K562 treated with DMSO at 1 percent for 4 hours (cell line): ENCODE results near the gene PAQR6. TPM values are rescaled to one million over a fixed set of nuclear protein-coding genes. Genes with fewer than 3 reads are reported as not detected.

Experiments
- total RNA-seq: library from RNA; unstranded; fragments of 300-600 nt; gene quantifications from 2 replicates; pipeline ENCODE4 v1.2.3, GENCODE V29; 2022; ENCODE audit not compliant: insufficient read depth

Gene PAQR6
- total RNA-seq = 2.5 and 5.7 TPM in 2 replicates

GRCh38 chr1:156247460-156248322, at the start of gene PAQR6:
Gene PAQR6 (minus strand): TSS chr1:156248056. CDS start chr1:156246731, 1,325 bp downstream.

GRCh38 chr1:156295391-156295947, 47.6 kb upstream of the PAQR6 start, which contains the start of gene GLMP:
Gene GLMP (minus strand): TSS chr1:156295679. CDS start chr1:156295645, 34 bp downstream.

GRCh38 chr1:156284112-156284511, 36.3 kb upstream of the PAQR6 start, which contains the start of gene TMEM79:
Gene TMEM79 (plus strand): TSS chr1:156284325. CDS start chr1:156285227, 902 bp downstream.

GRCh38 chr1:156282479-156283222, 34.8 kb upstream of the PAQR6 start, which contains the start of gene SMG5:
Gene SMG5 (minus strand): TSS chr1:156282825. CDS start chr1:156282680, 145 bp downstream.

GRCh38 chr1:156241926-156242325, 5.9 kb downstream of the PAQR6 start, which contains the start of gene BGLAP:
Gene BGLAP (plus strand): TSS chr1:156242184. CDS start chr1:156242232, 48 bp downstream.

GRCh38 chr1:156212833-156213643, 34.8 kb downstream of the PAQR6 start, which contains the start of gene PMF1:
Gene PMF1 (plus strand): TSS chr1:156213007. CDS start chr1:156213016, 9 bp downstream.

GRCh38 chr1:156193488-156194299, 54.2 kb downstream of the PAQR6 start, which contains the start of gene SLC25A44:
Gene SLC25A44 (plus strand): TSS chr1:156194104. CDS start chr1:156199848, 5,744 bp downstream.

Other genes with a start within 250 kb of the PAQR6 start
- gene SSR2, start 227.1 kb downstream of the PAQR6 start, total RNA-seq = 376 and 423 TPM in 2 replicates
- gene UBQLN4, start 194.3 kb downstream of the PAQR6 start, total RNA-seq = 36.2 and 40.5 TPM in 2 replicates
- gene LAMTOR2, start 193.3 kb downstream of the PAQR6 start, total RNA-seq = 89.4 and 95.5 TPM in 2 replicates
- gene RAB25, start 186.9 kb downstream of the PAQR6 start, total RNA-seq = 1.8 TPM in 1 of 2 replicates, not detected in the other
- 5.1 and 6.5 TPM in 2 replicates for gene MEX3A, start 165.6 kb downstream of the PAQR6 start, total RNA-seq
- gene LMNA, start 133.3 kb downstream of the PAQR6 start, total RNA-seq = 328 and 359 TPM in 2 replicates
- 0.45 and 0.68 TPM in 2 replicates for gene SEMA4A, start 94.5 kb downstream of the PAQR6 start, total RNA-seq
- gene SLC25A44, start 54.0 kb downstream of the PAQR6 start, total RNA-seq = 16.0 and 26.8 TPM in 2 replicates
- gene PMF1, start 35.0 kb downstream of the PAQR6 start, total RNA-seq = 102 and 112 TPM in 2 replicates
- gene BGLAP, start 5.9 kb downstream of the PAQR6 start, total RNA-seq = not detected in 2 replicates
- 45.9 and 65.7 TPM in 2 replicates for gene SMG5, start 34.8 kb upstream of the PAQR6 start, total RNA-seq
- gene TMEM79, start 36.3 kb upstream of the PAQR6 start, total RNA-seq = 4.9 and 11.9 TPM in 2 replicates
- 30.9 and 33.6 TPM in 2 replicates for gene GLMP, start 47.6 kb upstream of the PAQR6 start, total RNA-seq
- gene VHLL, start 51.3 kb upstream of the PAQR6 start, total RNA-seq = not detected in 2 replicates
- 323 and 373 TPM in 2 replicates for gene CCT3, start 90.2 kb upstream of the PAQR6 start, total RNA-seq
- not detected in 2 replicates for gene TSACC, start 90.5 kb upstream of the PAQR6 start, total RNA-seq
- gene RHBG, start 121.2 kb upstream of the PAQR6 start, total RNA-seq = not detected in 2 replicates